ENCODE data around the gene MT4. TPM values are rescaled to one million over a fixed set of nuclear protein-coding genes. Genes with fewer than 3 reads are reported as not detected.

The MT4 gene
- total RNA-seq, 1 experiment from 2014 or later = not detected

DNA sequence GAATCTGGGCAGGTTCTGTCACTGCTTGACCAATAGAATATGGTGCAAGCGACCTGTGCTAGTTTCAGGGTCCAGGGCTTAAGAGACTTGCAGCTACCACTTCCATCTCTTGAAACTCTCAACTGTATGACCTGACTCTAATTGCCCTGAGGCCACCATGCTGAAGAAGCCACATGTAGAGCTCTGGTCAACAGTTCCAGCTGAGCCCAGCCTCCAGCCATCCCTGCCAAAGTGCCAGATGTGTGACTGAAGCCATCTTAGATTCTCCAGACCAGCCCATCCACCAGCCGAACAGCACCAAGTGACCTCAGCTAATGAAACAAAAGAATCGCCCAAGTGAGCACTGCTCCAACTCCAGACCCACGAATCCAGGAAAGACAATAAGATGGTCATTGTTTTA, 40.1 kb downstream of the MT4 start:
- Histone ChIP-seq H3K36me3 (ENCODE audit: insufficient read depth, low read length) (no peaks in the 10 kb centered on the region), H2AFZ (ENCODE audit: low read length) (no peak overlapping the region), H3K4me3 (ENCODE audit: low read length) (no peak overlapping the region), H3K79me2 (ENCODE audit: low read length) (no peaks in the 10 kb centered on the region), H3K4me1 (ENCODE audit: low read length) (peaks cover 16% of the 10 kb centered on the region), H3K9me2 (replicated peaks; ENCODE audit: insufficient read depth, low read length) (no peaks in the 10 kb centered on the region), H3K4me2 (ENCODE audit: low read depth, low read length, poor library complexity, severe bottlenecking) (no peak overlapping the region), H3K9ac (ENCODE audit: low read length) (no peak overlapping the region), H3K9me3 (ENCODE audit: low read length) (no peaks in the 10 kb centered on the region), H3K27ac (ENCODE audit: low read length) (no peak overlapping the region), H3K27me3 (ENCODE audit: low read length) (no peaks in the 10 kb centered on the region), H4K20me1 (ENCODE audit: insufficient read depth, low read depth, low read length) (no peaks in the 10 kb centered on the region)
- no peak for DNase-seq

GRCh38 chr16:56605475-56605874, 40.6 kb downstream of the MT4 start:
- Histone ChIP-seq H3K4me1 (ENCODE audit: low read length) (peaks cover 21% of the 10 kb centered on the region), H3K4me2 (ENCODE audit: low read depth, low read length, poor library complexity, severe bottlenecking) (no peak overlapping the region), H4K20me1 (ENCODE audit: insufficient read depth, low read depth, low read length) (no peaks in the 10 kb centered on the region), H3K9ac (ENCODE audit: low read length) (no peak overlapping the region), H2AFZ (ENCODE audit: low read length) (no peak overlapping the region), H3K9me2 (replicated peaks; ENCODE audit: insufficient read depth, low read length) (no peaks in the 10 kb centered on the region), H3K36me3 (ENCODE audit: insufficient read depth, low read length) (no peaks in the 10 kb centered on the region), H3K9me3 (ENCODE audit: low read length) (no peaks in the 10 kb centered on the region), H3K79me2 (ENCODE audit: low read length) (no peaks in the 10 kb centered on the region), H3K27me3 (ENCODE audit: low read length) (no peaks in the 10 kb centered on the region), H3K4me3 (ENCODE audit: low read length) (no peak overlapping the region), H3K27ac (ENCODE audit: low read length) (no peak overlapping the region)
- no peak for DNase-seq

DNA sequence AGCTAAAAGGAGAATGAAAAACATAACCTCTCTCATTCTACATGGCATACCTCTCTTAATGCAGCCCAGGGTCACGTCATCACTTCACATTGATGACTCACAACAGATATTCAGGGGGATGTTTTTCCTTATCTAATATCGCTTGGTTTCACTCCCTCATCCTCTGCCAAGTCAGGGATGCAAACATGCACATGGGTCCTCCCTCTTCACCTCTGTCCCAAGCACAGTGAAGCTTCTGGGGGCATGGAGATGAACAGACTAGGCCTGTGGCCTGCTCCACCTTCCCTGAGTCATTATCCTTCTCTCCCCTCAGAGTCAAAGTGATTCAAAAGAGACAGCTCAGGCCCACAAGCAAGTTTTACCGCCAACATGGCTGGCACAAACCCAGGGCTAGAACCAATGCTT, 41.2 kb downstream of the MT4 start:
- H3K4me1 ChIP-seq (ENCODE audit: low read length) = peaks cover 27% of the 10 kb centered on the region
- no peaks in the 10 kb centered on the region for H4K20me1 ChIP-seq (ENCODE audit: insufficient read depth, low read depth, low read length)
- H2AFZ ChIP-seq (ENCODE audit: low read length) = no peak overlapping the region
- no peaks in the 10 kb centered on the region for H3K9me3 ChIP-seq (ENCODE audit: low read length)
- no peaks in the 10 kb centered on the region for H3K27me3 ChIP-seq (ENCODE audit: low read length)
- H3K4me3 ChIP-seq (ENCODE audit: low read length) = no peak overlapping the region
- H3K27ac ChIP-seq (ENCODE audit: low read length) = no peak overlapping the region
- no peak overlapping the region for H3K9ac ChIP-seq (ENCODE audit: low read length)
- DNase-seq = no peak
- H3K36me3 ChIP-seq (ENCODE audit: insufficient read depth, low read length) = no peaks in the 10 kb centered on the region
- H3K9me2 ChIP-seq (replicated peaks; ENCODE audit: insufficient read depth, low read length) = no peaks in the 10 kb centered on the region
- no peak overlapping the region for H3K4me2 ChIP-seq (ENCODE audit: low read depth, low read length, poor library complexity, severe bottlenecking)
- no peaks in the 10 kb centered on the region for H3K79me2 ChIP-seq (ENCODE audit: low read length)

DNA sequence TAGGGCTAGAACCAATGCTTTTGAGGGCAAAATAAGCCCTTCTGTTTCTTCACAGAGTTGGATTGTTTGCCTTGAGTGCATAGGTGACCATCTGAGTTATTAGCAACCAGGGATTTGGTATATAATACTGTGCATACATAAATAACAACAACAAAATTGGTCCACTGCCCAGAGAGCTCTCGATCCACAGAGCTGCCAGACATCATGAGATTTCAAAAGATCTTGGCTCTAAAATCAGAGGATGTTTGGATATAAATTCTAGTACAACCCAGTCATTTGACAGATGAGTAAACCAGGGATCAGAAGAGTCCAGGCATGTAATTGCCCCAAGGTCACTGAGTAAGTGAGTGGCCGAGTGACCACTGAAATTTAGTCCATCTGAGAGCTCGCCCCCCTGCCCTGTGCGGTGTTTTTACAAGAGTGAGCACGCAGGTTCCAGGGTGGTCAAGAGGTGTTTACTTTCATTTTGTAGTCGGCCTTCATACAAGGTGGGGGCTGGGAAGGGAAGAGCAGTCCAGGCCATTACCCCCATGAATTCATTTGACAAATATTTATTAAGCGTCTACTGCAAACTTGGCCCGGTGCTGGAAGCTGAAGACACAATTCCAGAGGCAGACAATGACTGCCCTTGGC, 41.7 kb downstream of the MT4 start:
- Histone ChIP-seq H3K79me2 (ENCODE audit: low read length) (no peaks in the 10 kb centered on the region), H3K4me3 (ENCODE audit: low read length) (no peak overlapping the region), H3K27me3 (ENCODE audit: low read length) (no peaks in the 10 kb centered on the region), H3K9me3 (ENCODE audit: low read length) (no peaks in the 10 kb centered on the region), H3K36me3 (ENCODE audit: insufficient read depth, low read length) (no peaks in the 10 kb centered on the region), H2AFZ (ENCODE audit: low read length) (no peak overlapping the region), H3K4me2 (ENCODE audit: low read depth, low read length, poor library complexity, severe bottlenecking) (no peak overlapping the region), H4K20me1 (ENCODE audit: insufficient read depth, low read depth, low read length) (no peaks in the 10 kb centered on the region), H3K4me1 (ENCODE audit: low read length) (peaks cover 32% of the 10 kb centered on the region), H3K9me2 (replicated peaks; ENCODE audit: insufficient read depth, low read length) (no peaks in the 10 kb centered on the region), H3K27ac (ENCODE audit: low read length) (no peak overlapping the region), H3K9ac (ENCODE audit: low read length) (no peak overlapping the region)
- DNase-seq = no peak

- no peaks in the 10 kb centered on the region for H4K20me1 ChIP-seq (ENCODE audit: insufficient read depth, low read depth, low read length)
- no peak for DNase-seq
- no peak overlapping the region for H3K4me3 ChIP-seq (ENCODE audit: low read length)
- no peaks in the 10 kb centered on the region for H3K9me2 ChIP-seq (replicated peaks; ENCODE audit: insufficient read depth, low read length)
- no peak overlapping the region for H3K9ac ChIP-seq (ENCODE audit: low read length)
- no peak overlapping the region for H3K27ac ChIP-seq (ENCODE audit: low read length)
- H3K9me3 ChIP-seq (ENCODE audit: low read length) = no peaks in the 10 kb centered on the region
- peaks cover 34% of the 10 kb centered on the region for H3K4me1 ChIP-seq (ENCODE audit: low read length)
- no peaks in the 10 kb centered on the region for H3K27me3 ChIP-seq (ENCODE audit: low read length)
- no peak overlapping the region for H3K4me2 ChIP-seq (ENCODE audit: low read depth, low read length, poor library complexity, severe bottlenecking)
- H2AFZ ChIP-seq (ENCODE audit: low read length) = no peak overlapping the region
- H3K79me2 ChIP-seq (ENCODE audit: low read length) = no peaks in the 10 kb centered on the region
- H3K36me3 ChIP-seq (ENCODE audit: insufficient read depth, low read length) = no peaks in the 10 kb centered on the region
Observed at GRCh38 chr16:56607109-56607618, 42.3 kb downstream of the MT4 start.

- Histone ChIP-seq H3K9me3 (ENCODE audit: low read length) (no peaks in the 10 kb centered on the region), H3K4me3 (ENCODE audit: low read length) (peak overlapping the region; percentile 78), H2AFZ (ENCODE audit: low read length) (peak overlapping the region; percentile 85), H3K9ac (ENCODE audit: low read length) (peak overlapping the region; percentile 77), H4K20me1 (ENCODE audit: insufficient read depth, low read depth, low read length) (no peaks in the 10 kb centered on the region), H3K9me2 (replicated peaks; ENCODE audit: insufficient read depth, low read length) (no peaks in the 10 kb centered on the region), H3K79me2 (ENCODE audit: low read length) (no peaks in the 10 kb centered on the region), H3K36me3 (ENCODE audit: insufficient read depth, low read length) (no peaks in the 10 kb centered on the region), H3K27ac (ENCODE audit: low read length) (no peak overlapping the region), H3K27me3 (ENCODE audit: low read length) (no peaks in the 10 kb centered on the region), H3K4me1 (ENCODE audit: low read length) (peaks cover 34% of the 10 kb centered on the region), H3K4me2 (ENCODE audit: low read depth, low read length, poor library complexity, severe bottlenecking) (peak overlapping the region; percentile 97)
- no peak for DNase-seq
Observed at GRCh38 chr16:56607675-56608042, 42.8 kb downstream of the MT4 start.

GRCh38 chr16:56608043-56608875, 43.4 kb downstream of the MT4 start, which contains the start of gene MT2A:
Gene MT2A (plus strand): TSS chr16:56608584. CDS start chr16:56608656, 72 bp downstream.
- H3K4me3 ChIP-seq (ENCODE audit: low read length) = peak within 1 kb of the TSS; percentile 78
- peak; percentile 98 for DNase-seq
- no peaks in the 10 kb centered on the region for H3K36me3 ChIP-seq (ENCODE audit: insufficient read depth, low read length)
- peak within 1 kb of the TSS; percentile 84 for H3K27ac ChIP-seq (ENCODE audit: low read length)
- H3K9ac ChIP-seq (ENCODE audit: low read length) = peak within 1 kb of the TSS; percentile 77
- H3K27me3 ChIP-seq (ENCODE audit: low read length) = no peaks in the 10 kb centered on the region
- H4K20me1 ChIP-seq (ENCODE audit: insufficient read depth, low read depth, low read length) = no peaks in the 10 kb centered on the region
- H3K9me3 ChIP-seq (ENCODE audit: low read length) = no peaks in the 10 kb centered on the region
- H3K79me2 ChIP-seq (ENCODE audit: low read length) = no peaks in the 10 kb centered on the region
- H3K4me1 ChIP-seq (ENCODE audit: low read length) = peaks cover 34% of the 10 kb centered on the region
- H2AFZ ChIP-seq (ENCODE audit: low read length) = peak within 1 kb of the TSS; percentile 85
- peak within 1 kb of the TSS; percentile 97 for H3K4me2 ChIP-seq (ENCODE audit: low read depth, low read length, poor library complexity, severe bottlenecking)
- no peaks in the 10 kb centered on the region for H3K9me2 ChIP-seq (replicated peaks; ENCODE audit: insufficient read depth, low read length)

- H3K9me2 ChIP-seq (replicated peaks; ENCODE audit: insufficient read depth, low read length) = no peaks in the 10 kb centered on the region
- no peaks in the 10 kb centered on the region for H3K79me2 ChIP-seq (ENCODE audit: low read length)
- H2AFZ ChIP-seq (ENCODE audit: low read length) = no peak overlapping the region
- H4K20me1 ChIP-seq (ENCODE audit: insufficient read depth, low read depth, low read length) = no peaks in the 10 kb centered on the region
- peak; percentile 48 for DNase-seq
- H3K9ac ChIP-seq (ENCODE audit: low read length) = peak overlapping the region; percentile 77
- H3K9me3 ChIP-seq (ENCODE audit: low read length) = no peaks in the 10 kb centered on the region
- H3K4me2 ChIP-seq (ENCODE audit: low read depth, low read length, poor library complexity, severe bottlenecking) = peak overlapping the region; percentile 97
- no peaks in the 10 kb centered on the region for H3K27me3 ChIP-seq (ENCODE audit: low read length)
- H3K27ac ChIP-seq (ENCODE audit: low read length) = peak overlapping the region; percentile 84
- peaks cover 34% of the 10 kb centered on the region for H3K4me1 ChIP-seq (ENCODE audit: low read length)
- H3K36me3 ChIP-seq (ENCODE audit: insufficient read depth, low read length) = no peaks in the 10 kb centered on the region
- H3K4me3 ChIP-seq (ENCODE audit: low read length) = peak overlapping the region; percentile 78
Observed at GRCh38 chr16:56608876-56609462, 44.1 kb downstream of the MT4 start.
